ENCODE results near the gene INPP4B. TPM values are rescaled to one million over a fixed set of nuclear protein-coding genes. Genes with fewer than 3 reads are reported as not detected.

INPP4B gene
- total RNA-seq, 2 experiments from 2014 or later, result 45.7 to 46.3 TPM

- Mint-ChIP-seq H3K27ac (no peak overlapping the region), H3K36me3 (peaks cover 15% of the 10 kb centered on the region), H3K27me3 (no peaks in the 10 kb centered on the region), H3K4me1 (peaks cover 8% of the 10 kb centered on the region), H3K4me3 (no peak overlapping the region), H3K9me3 (no peaks in the 10 kb centered on the region)
- DNase-seq, result no peak
Observed at GRCh38 chr4:142036795-142037583, 809.1 kb downstream of the INPP4B start.

DNA sequence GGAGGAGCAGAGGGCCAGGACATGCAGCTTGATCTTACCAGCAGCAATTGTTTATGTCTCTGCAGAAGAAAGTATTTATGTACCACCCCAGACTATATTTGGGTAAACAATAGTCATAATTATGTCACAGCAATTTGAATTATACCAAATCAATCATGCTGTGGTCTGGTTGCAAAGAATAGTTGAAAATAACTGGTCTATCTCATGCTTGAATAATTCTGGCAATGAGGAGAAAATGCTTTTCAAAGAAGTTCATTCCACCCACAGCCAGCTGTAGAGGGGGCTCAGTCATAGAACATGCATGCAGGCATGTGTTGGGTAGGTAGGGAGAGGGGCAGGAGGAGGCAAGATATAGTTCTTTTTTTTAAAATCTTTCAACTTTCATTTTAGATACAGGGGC is 810.5 kb downstream of the INPP4B start:
- Mint-ChIP-seq H3K27me3 (no peaks in the 10 kb centered on the region), H3K9me3 (no peaks in the 10 kb centered on the region), H3K36me3 (peaks cover 18% of the 10 kb centered on the region), H3K4me1 (peaks cover 5% of the 10 kb centered on the region), H3K4me3 (no peak overlapping the region), H3K27ac (no peak overlapping the region)
- DNase-seq, result no peak

GRCh38 chr4:142034101-142034500 is 812.0 kb downstream of the INPP4B start:
- Mint-ChIP-seq H3K27ac (no peak overlapping the region), H3K36me3 (peaks cover 20% of the 10 kb centered on the region), H3K4me3 (no peak overlapping the region), H3K27me3 (no peaks in the 10 kb centered on the region), H3K4me1 (peaks cover 5% of the 10 kb centered on the region), H3K9me3 (no peaks in the 10 kb centered on the region)
- DNase-seq, result no peak

DNA sequence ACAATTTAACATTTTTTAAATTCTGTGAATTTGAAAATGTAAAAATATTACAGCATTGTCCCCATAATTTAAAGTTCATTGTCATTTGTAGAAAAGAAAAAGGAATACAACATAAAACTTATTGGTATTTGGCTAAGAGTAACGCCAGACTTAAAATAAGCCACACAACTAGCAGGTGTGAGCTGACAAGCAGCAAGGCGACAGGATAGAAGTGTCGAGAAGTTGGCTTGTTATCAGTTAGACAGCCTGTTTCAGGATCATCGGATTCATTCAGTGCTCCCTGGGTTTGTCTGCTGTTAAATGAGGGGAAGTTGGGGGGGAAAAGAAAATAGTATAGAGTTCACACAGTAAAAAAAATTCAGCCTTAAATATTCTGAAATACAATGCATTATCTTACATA is 816.1 kb downstream of the INPP4B start:
- Mint-ChIP-seq H3K4me3 (no peak overlapping the region), H3K36me3 (peaks cover 19% of the 10 kb centered on the region), H3K27ac (no peak overlapping the region), H3K4me1 (no peaks in the 10 kb centered on the region), H3K27me3 (no peaks in the 10 kb centered on the region), H3K9me3 (no peaks in the 10 kb centered on the region)
- DNase-seq, result no peak

GRCh38 chr4:142021761-142022160 is 824.3 kb downstream of the INPP4B start:
- DNase-seq, result no peak
- no peaks in the 10 kb centered on the region for H3K9me3 Mint-ChIP-seq
- peaks cover 5% of the 10 kb centered on the region for H3K36me3 Mint-ChIP-seq
- no peak overlapping the region for H3K27ac Mint-ChIP-seq
- H3K4me1 Mint-ChIP-seq, result no peaks in the 10 kb centered on the region
- H3K4me3 Mint-ChIP-seq, result no peak overlapping the region
- no peaks in the 10 kb centered on the region for H3K27me3 Mint-ChIP-seq

DNA sequence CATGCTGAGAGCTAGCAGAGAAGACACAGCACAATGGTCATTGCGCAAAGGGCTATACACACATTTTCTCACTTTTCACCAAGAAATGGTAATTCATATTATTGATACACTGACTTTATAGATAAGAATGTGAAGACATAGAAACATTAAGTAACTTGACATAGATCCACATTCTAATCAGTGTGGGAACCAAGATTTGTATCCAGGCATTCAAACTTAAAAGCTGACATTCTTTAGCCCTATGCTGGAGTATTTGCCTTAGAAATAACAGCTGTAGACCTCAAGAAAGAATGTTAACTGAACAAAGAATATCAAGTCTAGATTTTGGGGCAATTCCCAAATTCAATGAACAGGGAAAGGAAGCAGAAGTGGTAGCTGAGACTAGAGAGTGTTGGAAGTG is 824.9 kb downstream of the INPP4B start:
- Mint-ChIP-seq H3K4me1 (no peaks in the 10 kb centered on the region), H3K27me3 (no peaks in the 10 kb centered on the region), H3K27ac (no peak overlapping the region), H3K9me3 (no peaks in the 10 kb centered on the region), H3K4me3 (no peak overlapping the region), H3K36me3 (peaks cover 5% of the 10 kb centered on the region)
- no peak for DNase-seq

- peak; percentile 4 for DNase-seq
- peaks cover 11% of the 10 kb centered on the region for H3K27me3 Mint-ChIP-seq
- peaks cover 6% of the 10 kb centered on the region for H3K9me3 Mint-ChIP-seq
- H3K27ac Mint-ChIP-seq, result no peak overlapping the region
- H3K4me3 Mint-ChIP-seq, result no peak overlapping the region
- peaks cover 2% of the 10 kb centered on the region for H3K36me3 Mint-ChIP-seq
- H3K4me1 Mint-ChIP-seq, result no peaks in the 10 kb centered on the region
Observed at GRCh38 chr4:142016031-142016430, 830.1 kb downstream of the INPP4B start.

DNA sequence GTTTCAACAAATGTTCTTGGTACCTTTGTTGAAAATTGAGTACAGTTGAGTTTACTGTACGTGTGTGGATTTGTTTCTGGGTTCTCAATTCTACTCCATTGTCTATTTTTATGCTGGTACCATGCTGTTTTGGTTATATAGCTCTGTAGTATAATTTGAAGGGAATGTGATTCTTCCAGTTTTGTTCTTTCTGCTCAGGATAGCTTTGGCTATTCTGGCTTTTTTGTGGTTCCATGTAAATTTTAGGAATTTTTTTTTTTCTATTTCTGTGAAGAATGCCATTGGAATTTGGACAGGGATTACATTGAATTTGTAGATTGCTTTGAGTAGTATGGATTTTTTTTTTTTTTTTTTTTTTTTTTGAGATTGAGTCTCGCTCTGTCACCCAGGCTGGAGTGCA is 836.4 kb downstream of the INPP4B start:
- H3K4me3 Mint-ChIP-seq, result no peak overlapping the region
- no peak overlapping the region for H3K27ac Mint-ChIP-seq
- H3K27me3 Mint-ChIP-seq, result peaks cover 17% of the 10 kb centered on the region
- H3K36me3 Mint-ChIP-seq, result no peaks in the 10 kb centered on the region
- peaks cover 22% of the 10 kb centered on the region for H3K9me3 Mint-ChIP-seq
- no peak for DNase-seq
- H3K4me1 Mint-ChIP-seq, result no peaks in the 10 kb centered on the region

DNA sequence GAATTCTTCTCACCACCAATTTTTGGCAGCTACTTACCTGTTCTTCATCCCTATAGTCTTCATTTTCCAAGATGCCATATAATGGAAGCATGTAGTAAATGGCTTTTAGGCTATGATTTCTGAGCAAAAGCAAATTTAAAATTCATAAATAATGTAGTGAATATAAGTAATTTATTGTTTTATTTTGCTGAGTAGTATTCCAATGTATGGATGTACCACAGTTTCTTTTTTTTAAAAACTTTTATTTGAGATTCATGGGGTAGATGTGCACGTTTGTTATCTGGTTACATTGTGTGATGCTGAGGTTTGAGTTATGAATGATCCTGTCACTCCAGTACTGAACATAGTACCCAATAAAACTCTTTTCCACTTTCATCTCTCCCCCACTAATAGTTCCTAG is 840.6 kb downstream of the INPP4B start:
- no peak overlapping the region for H3K4me3 Mint-ChIP-seq
- no peaks in the 10 kb centered on the region for H3K4me1 Mint-ChIP-seq
- no peak for DNase-seq
- no peaks in the 10 kb centered on the region for H3K36me3 Mint-ChIP-seq
- no peak overlapping the region for H3K27ac Mint-ChIP-seq
- peaks cover 6% of the 10 kb centered on the region for H3K27me3 Mint-ChIP-seq
- peaks cover 19% of the 10 kb centered on the region for H3K9me3 Mint-ChIP-seq

- Mint-ChIP-seq H3K27me3 (peaks cover 2% of the 10 kb centered on the region), H3K4me3 (no peak overlapping the region), H3K36me3 (no peaks in the 10 kb centered on the region), H3K4me1 (no peaks in the 10 kb centered on the region), H3K27ac (no peak overlapping the region), H3K9me3 (peaks cover 8% of the 10 kb centered on the region)
- no peak for DNase-seq
Observed at GRCh38 chr4:141999446-142000143, 846.5 kb downstream of the INPP4B start.

GRCh38 chr4:141995056-141995455 is 851.0 kb downstream of the INPP4B start:
- Mint-ChIP-seq H3K36me3 (no peaks in the 10 kb centered on the region), H3K9me3 (peaks cover 16% of the 10 kb centered on the region), H3K27ac (no peak overlapping the region), H3K4me3 (no peak overlapping the region), H3K27me3 (no peaks in the 10 kb centered on the region), H3K4me1 (no peaks in the 10 kb centered on the region)
- no peak for DNase-seq

DNA sequence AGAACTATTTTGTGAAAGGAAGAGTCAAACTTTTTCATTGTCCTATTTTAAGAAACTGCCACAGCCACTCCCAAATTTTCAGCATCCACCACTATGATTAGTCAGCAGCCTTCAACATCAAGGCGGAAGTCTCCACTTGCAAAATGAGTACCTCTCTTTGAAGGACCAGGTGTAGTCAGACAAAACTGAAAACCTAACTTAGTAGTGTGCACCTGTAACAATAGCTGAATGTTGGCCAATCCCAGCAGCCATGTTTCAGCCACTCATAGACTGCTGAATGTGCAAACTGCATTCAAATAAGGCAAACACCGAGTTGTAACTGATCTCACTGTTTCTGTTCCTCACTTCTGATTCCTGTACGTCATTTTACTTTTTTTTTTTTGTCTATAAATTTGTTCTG is 868.7 kb downstream of the INPP4B start:
- no peak for DNase-seq
- no peak overlapping the region for H3K4me3 Mint-ChIP-seq

More for the DNA sequence above, 868.7 kb downstream of the INPP4B start:
- H3K27me3 Mint-ChIP-seq, result no peaks in the 10 kb centered on the region
- no peaks in the 10 kb centered on the region for H3K4me1 Mint-ChIP-seq
- no peaks in the 10 kb centered on the region for H3K9me3 Mint-ChIP-seq
- no peak overlapping the region for H3K27ac Mint-ChIP-seq
- H3K36me3 Mint-ChIP-seq, result no peaks in the 10 kb centered on the region
